ENCODE data around the gene MGAT4C.

- no peak for TF ChIP-seq EP300 (IDR thresholded peaks at IDR 0.05)
- TF ChIP-seq POLR2AphosphoS5 (IDR thresholded peaks at IDR 0.05) = no peak
Observed at GRCh38 chr12:86283620-86284019, 27.4 kb upstream of the MGAT4C start.

All from upper lobe of left lung (tissue), 4 donors.